Suprapubic skin (tissue), 3 donors: ENCODE results near the gene NXF2.

Experiments
- POLR2A ChIP-seq, 2 donors: fragments of 450-650 bp; IDR thresholded peaks; one replicate each; pipeline ENCODE4 v1.6.1; 2017; ENCODE audit warnings: antibody characterized with exemption in 2 of 2, mild to moderate bottlenecking in 2 of 2, moderate library complexity in 2 of 2
- TF ChIP-seq, protein P1 (sequence below), 2 donors: fragments of 200-600 bp in 1 of 2; fragments of 450-650 bp in 1 of 2; sonication (generic) in 1 of 2; IDR thresholded peaks; one replicate each; pipeline ENCODE4 v1.5.1; 2016 to 2019; ENCODE audit warnings: antibody characterized with exemption in 2 of 2, mild to moderate bottlenecking in 1 of 2, moderate library complexity in 1 of 2

DNA sequence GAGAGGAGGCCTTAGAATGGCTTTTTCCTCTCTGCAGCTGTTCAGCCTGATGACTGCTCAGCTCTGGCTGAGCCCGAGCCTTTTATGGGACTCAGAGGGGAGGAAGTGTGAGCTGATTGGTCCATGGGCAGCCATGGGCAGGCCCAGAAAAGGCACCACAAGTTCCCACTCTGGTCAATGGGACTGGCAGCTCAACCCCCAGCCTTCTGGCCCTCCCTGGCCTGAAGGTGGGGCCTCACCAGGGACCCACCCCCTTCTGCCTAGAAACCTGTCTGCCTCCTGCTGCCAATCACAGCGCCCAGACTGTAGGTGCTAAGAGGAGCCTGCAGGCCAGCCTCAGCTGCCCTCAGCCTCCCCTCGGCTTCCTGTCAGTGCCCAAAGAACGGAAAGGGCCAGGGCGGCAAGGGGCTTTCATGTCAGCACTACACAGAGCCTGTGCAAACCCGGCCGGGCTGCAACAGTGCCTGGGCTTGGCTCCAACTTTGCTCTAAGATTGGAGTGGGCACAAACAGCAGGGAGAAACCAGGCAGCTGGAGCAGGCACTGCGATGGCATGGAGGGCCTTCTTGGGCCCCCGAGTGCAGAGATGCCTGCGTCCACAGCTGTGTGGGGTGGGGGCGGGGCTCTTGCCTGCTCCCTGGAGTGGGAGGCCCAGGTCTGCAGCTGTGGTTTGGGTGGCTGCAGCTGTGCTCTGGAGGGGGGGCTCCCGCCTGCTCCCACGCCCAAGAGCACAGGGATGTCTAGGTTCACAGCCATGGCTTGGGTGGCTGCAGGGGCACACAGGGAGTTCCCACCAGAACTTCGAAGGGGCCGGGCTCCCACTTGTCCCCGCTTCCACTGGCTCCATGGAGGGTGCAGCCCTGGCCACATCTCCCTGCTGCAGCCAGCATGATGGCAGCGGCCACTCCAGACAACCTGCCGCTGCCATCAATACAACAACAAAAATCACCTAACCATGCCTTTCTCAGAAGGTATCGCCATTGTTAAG is 92.6 kb downstream of the NXF2 start:
- TF ChIP-seq, protein P1, sequence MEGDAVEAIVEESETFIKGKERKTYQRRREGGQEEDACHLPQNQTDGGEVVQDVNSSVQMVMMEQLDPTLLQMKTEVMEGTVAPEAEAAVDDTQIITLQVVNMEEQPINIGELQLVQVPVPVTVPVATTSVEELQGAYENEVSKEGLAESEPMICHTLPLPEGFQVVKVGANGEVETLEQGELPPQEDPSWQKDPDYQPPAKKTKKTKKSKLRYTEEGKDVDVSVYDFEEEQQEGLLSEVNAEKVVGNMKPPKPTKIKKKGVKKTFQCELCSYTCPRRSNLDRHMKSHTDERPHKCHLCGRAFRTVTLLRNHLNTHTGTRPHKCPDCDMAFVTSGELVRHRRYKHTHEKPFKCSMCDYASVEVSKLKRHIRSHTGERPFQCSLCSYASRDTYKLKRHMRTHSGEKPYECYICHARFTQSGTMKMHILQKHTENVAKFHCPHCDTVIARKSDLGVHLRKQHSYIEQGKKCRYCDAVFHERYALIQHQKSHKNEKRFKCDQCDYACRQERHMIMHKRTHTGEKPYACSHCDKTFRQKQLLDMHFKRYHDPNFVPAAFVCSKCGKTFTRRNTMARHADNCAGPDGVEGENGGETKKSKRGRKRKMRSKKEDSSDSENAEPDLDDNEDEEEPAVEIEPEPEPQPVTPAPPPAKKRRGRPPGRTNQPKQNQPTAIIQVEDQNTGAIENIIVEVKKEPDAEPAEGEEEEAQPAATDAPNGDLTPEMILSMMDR (IDR thresholded peaks at IDR 0.05) = no peak
- no peak for TF ChIP-seq POLR2A (IDR thresholded peaks at IDR 0.05)
